Liver (tissue), 9 donors: Measurements from ENCODE around the gene WBP2. TPM values are rescaled to one million over a fixed set of nuclear protein-coding genes. Genes with fewer than 3 reads are reported as not detected.

Experiments used
- DNase-seq: peaks from one replicate; pipeline ENCODE4 v3.0.0-alpha.2; 2017; ENCODE audit warnings: low spot score
- H3K27ac ChIP-seq, 2 donors: one replicate each; pipeline ENCODE4 v1.7.0; 2013; ENCODE audit warnings: inconsistent platforms in 2 of 2, low read length in 2 of 2, control low read depth in 1 of 2, low read depth in 1 of 2, mild to moderate bottlenecking in 1 of 2
- H3K27me3 ChIP-seq, 4 donors: one replicate each; pipeline versions ENCODE4 v1.6.1 to v1.7.0; 2013; ENCODE audit warnings: low read length in 3 of 4, inconsistent platforms in 1 of 4, mild to moderate bottlenecking in 1 of 4, moderate library complexity in 1 of 4; ENCODE audit not compliant: control insufficient read depth in 4 of 4, insufficient read depth in 4 of 4
- H3K36me3 ChIP-seq, 4 donors: one replicate each; pipeline versions ENCODE4 v1.6.1 to v1.7.0; 2013; ENCODE audit warnings: low read length in 3 of 4, mild to moderate bottlenecking in 3 of 4, low read depth in 1 of 4, moderate library complexity in 1 of 4; ENCODE audit not compliant: control insufficient read depth in 4 of 4, insufficient read depth in 3 of 4
- H3K4me1 ChIP-seq, 4 donors: one replicate each; pipeline versions ENCODE4 v1.6.1 to v1.7.0; 2013; ENCODE audit warnings: low read length in 3 of 4, mild to moderate bottlenecking in 3 of 4, moderate library complexity in 1 of 4; ENCODE audit not compliant: control insufficient read depth in 4 of 4, insufficient read depth in 4 of 4
- H3K4me3 ChIP-seq, 3 donors: one replicate each; pipeline versions ENCODE4 v1.6.1 to v1.7.0; 2013; ENCODE audit warnings: low read length in 3 of 3, control low read depth in 1 of 3, low read depth in 1 of 3, mild to moderate bottlenecking in 1 of 3
- H3K9ac ChIP-seq, 2 donors: one replicate each; pipeline ENCODE4 v1.7.0; 2013; ENCODE audit warnings: low read length in 2 of 2, mild to moderate bottlenecking in 2 of 2, moderate library complexity in 2 of 2, control low read depth in 1 of 2, low read depth in 1 of 2
- H3K9me3 ChIP-seq, 4 donors: one replicate each; pipeline versions ENCODE4 v1.6.1 to v1.7.0; 2013; ENCODE audit warnings: low read length in 3 of 4; ENCODE audit not compliant: control insufficient read depth in 4 of 4
- EGR1 ChIP-seq, 2 donors: IDR thresholded peaks; 2 replicates each; pipeline ENCODE4 v1.6.1; 2016 to 2018; ENCODE audit warnings: antibody characterized with exemption in 2 of 2, low read depth in 2 of 2
- FOXA1 ChIP-seq: IDR thresholded peaks from 2 replicates; pipeline ENCODE4 v1.6.1; 2016; ENCODE audit warnings: antibody characterized with exemption
- FOXA2 ChIP-seq: IDR thresholded peaks from 2 replicates; pipeline ENCODE4 v1.6.1; 2016; ENCODE audit warnings: antibody characterized with exemption
- HNF4A ChIP-seq, 2 donors: conservative IDR thresholded peaks; 2 replicates each; pipeline ENCODE4 v1.6.1; 2016; ENCODE audit warnings: antibody characterized with exemption in 2 of 2, mild to moderate bottlenecking in 2 of 2
- JUND ChIP-seq, 2 donors: IDR thresholded peaks; 2 replicates each; pipeline ENCODE4 v1.6.1; 2016; ENCODE audit warnings: antibody characterized with exemption in 2 of 2
- NR2F2 ChIP-seq: IDR thresholded peaks from 2 replicates; pipeline ENCODE4 v1.6.1; 2016; ENCODE audit warnings: antibody characterized with exemption
- RXRA ChIP-seq, 2 donors: IDR thresholded peaks; 2 replicates each; pipeline ENCODE4 v1.6.1; 2017 to 2018; ENCODE audit warnings: antibody characterized with exemption in 2 of 2, mild to moderate bottlenecking in 1 of 2
- SP1 ChIP-seq: IDR thresholded peaks from 2 replicates; pipeline ENCODE4 v1.6.1; 2018; ENCODE audit warnings: antibody characterized with exemption, mild to moderate bottlenecking
- TAF1 ChIP-seq: conservative IDR thresholded peaks from 2 replicates; pipeline ENCODE4 v1.6.1; 2016; ENCODE audit warnings: antibody characterized with exemption, mild to moderate bottlenecking
- YY1 ChIP-seq: IDR thresholded peaks from 2 replicates; pipeline ENCODE4 v1.6.1; 2016; ENCODE audit warnings: antibody characterized with exemption, mild to moderate bottlenecking
- WGBS: extraction: QIAGEN DNeasy Blood & Tissue Kit; methylation state at CpG from one replicate; pipeline ENCODE4 v1.1.7; 2013; 5-methylcytosine and 5-hydroxymethylcytosine counted together
- polyA plus RNA-seq, 2 donors: library from polyadenylated mRNA; stranded (reverse) in 1 of 2; unstranded in 1 of 2; fragments of 200-250 nt in 1 of 2; fragments of >200 nt in 1 of 2; fragmentation: Nextera tagmentation in 1 of 2; extraction: Ambion mirVana in 1 of 2; gene quantifications; one replicate each; pipeline versions ENCODE4 v1.2.1 to v1.2.3, GENCODE V29; 2013 to 2015
- total RNA-seq, 2 donors: library from RNA; depleted of rRNA; stranded (reverse); fragments of >200 nt; gene quantifications; one replicate each; pipeline ENCODE4 v1.2.3, GENCODE V29; 2014
- TF ChIP-seq, protein P1 (sequence below): IDR thresholded peaks from 2 replicates; pipeline ENCODE4 v1.6.1; 2016; ENCODE audit warnings: antibody characterized with exemption, mild to moderate bottlenecking
- TF ChIP-seq, protein P2 (sequence below): IDR thresholded peaks from 2 replicates; pipeline ENCODE4 v1.6.1; 2016; ENCODE audit warnings: antibody characterized with exemption
- donor health status: healthy.
- donor health status: healthy.
- donor health status: healthy.
- donor health status: healthy.
- donor health status: healthy.

WBP2 gene
- total and polyA plus RNA-seq, 4 donors: 29.0 to 99.4 (median 51.6) TPM

DNA sequence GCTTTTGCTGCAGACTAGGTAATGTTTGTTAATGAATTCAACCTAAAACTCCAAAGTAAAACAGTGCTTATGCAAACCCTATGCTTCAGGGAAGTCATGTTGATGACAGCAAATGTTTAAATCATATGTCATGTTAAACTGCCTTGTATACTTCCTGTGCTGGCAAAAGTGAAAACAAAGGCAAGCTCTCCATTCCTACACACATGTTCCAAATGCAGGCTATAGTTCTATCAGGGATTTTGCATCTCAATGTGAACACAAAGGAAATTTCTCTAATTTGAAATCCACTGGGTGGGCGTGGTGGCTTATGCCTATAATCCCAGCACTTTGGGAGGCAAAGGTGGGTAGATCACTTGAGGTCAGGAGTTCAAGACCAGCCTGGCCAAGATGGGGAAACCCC lies 51.3 kb downstream of the WBP2 start:
- Histone ChIP-seq H3K27me3 (no peaks in the 10 kb centered on the region), H3K27ac (no peak overlapping the region), H3K36me3 (peaks cover 4 to 11% (median 7%) of the 10 kb centered on the region in 4 donors), H3K9ac (no peak overlapping the region), H3K9me3 (no peaks in the 10 kb centered on the region), H3K4me3 (no peak overlapping the region), H3K4me1 (peaks cover 0 to 16% (median 7%) of the 10 kb centered on the region in 4 donors)
- DNase-seq: no peak
- 99% methylated on average over 1 of the region's 1 CpG for WGBS
- TF ChIP-seq HNF4A (conservative IDR thresholded peaks at IDR 0.05) (no peak), SP1 (no peak), FOXA2 (no peak), FOXA1 (no peak), NR2F2 (no peak)
- TF ChIP-seq, protein P1, sequence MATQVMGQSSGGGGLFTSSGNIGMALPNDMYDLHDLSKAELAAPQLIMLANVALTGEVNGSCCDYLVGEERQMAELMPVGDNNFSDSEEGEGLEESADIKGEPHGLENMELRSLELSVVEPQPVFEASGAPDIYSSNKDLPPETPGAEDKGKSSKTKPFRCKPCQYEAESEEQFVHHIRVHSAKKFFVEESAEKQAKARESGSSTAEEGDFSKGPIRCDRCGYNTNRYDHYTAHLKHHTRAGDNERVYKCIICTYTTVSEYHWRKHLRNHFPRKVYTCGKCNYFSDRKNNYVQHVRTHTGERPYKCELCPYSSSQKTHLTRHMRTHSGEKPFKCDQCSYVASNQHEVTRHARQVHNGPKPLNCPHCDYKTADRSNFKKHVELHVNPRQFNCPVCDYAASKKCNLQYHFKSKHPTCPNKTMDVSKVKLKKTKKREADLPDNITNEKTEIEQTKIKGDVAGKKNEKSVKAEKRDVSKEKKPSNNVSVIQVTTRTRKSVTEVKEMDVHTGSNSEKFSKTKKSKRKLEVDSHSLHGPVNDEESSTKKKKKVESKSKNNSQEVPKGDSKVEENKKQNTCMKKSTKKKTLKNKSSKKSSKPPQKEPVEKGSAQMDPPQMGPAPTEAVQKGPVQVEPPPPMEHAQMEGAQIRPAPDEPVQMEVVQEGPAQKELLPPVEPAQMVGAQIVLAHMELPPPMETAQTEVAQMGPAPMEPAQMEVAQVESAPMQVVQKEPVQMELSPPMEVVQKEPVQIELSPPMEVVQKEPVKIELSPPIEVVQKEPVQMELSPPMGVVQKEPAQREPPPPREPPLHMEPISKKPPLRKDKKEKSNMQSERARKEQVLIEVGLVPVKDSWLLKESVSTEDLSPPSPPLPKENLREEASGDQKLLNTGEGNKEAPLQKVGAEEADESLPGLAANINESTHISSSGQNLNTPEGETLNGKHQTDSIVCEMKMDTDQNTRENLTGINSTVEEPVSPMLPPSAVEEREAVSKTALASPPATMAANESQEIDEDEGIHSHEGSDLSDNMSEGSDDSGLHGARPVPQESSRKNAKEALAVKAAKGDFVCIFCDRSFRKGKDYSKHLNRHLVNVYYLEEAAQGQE: no peak

DNA sequence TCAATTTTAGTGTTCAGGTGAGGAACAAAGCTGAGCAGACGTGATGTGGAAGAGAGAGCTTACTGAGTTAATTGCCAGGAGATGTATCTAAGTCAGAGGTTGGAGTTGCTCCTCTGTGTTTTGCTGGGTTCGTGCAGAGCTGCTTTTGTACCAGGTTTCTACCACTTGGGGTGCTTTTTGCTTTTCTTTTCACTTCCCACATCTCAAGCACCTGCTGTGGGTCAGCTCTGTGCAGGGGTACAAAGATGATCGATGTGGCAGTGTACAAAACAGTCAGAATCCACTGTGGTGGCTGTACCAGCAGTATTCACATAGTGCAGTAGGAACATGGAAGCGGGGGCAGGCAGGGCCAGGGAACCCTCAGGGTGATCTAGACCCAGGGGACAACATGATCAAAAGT lies 55.7 kb downstream of the WBP2 start:
- H3K9ac ChIP-seq: no peak overlapping the region
- no peak for DNase-seq
- peaks cover 4 to 17% (median 12%) of the 10 kb centered on the region in 4 donors for H3K36me3 ChIP-seq
- no peaks in the 10 kb centered on the region for H3K4me1 ChIP-seq
- TF ChIP-seq, protein P1: no peak
- no peak for TF ChIP-seq YY1
- no peak for TF ChIP-seq HNF4A (conservative IDR thresholded peaks at IDR 0.05)
- no peak for TF ChIP-seq EGR1 (IDR thresholded peaks at IDR 0.05; ENCODE audit: low read depth in 2 of 2)
- TF ChIP-seq JUND (IDR thresholded peaks at IDR 0.05): no peak
- TF ChIP-seq FOXA1: no peak
- no peak for TF ChIP-seq TAF1
- 96% methylated on average over 4 of the region's 4 CpGs for WGBS
- no peaks in the 10 kb centered on the region for H3K27me3 ChIP-seq
- no peaks in the 10 kb centered on the region for H3K9me3 ChIP-seq
- no peak overlapping the region for H3K4me3 ChIP-seq
- no peak overlapping the region for H3K27ac ChIP-seq

DNA sequence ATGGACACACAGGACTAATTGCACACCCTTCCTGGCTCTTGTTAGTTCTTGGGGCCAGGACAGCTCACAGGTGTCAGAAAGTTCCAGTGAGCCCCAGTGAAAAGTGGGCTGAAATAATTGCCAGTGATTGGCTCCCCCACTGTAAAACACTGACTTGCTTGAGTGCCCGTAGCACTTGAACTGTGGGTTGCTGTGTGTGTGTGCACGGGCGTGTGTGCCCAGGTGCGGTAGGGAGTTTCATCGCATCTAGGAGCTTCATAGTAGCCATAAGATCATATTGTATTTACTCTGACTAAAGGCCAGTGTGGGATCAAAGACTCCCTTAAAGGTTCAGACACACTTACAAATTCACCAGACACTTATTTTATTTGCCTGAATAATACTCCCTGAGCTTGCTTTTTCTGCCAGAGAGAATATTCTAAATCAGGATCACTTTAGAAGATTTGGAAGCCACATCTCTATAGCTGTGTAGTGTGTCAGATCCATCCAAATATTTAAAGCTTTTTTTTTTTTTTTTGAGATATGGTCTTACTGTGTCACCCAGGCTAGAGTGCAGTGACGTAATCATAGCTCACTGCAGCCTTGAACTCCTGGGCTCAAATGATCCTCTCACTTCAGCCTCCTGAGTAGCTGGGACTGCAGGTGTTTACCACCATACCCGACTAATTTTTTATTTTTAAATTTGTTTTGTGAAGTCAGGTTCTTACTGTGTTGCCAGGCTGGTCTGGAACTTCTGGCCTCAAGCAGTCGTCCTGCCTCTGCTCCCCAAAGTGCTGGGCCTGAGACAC lies 59.1 kb downstream of the WBP2 start:
- Histone ChIP-seq H3K36me3 (peaks cover 2 to 23% (median 19%) of the 10 kb centered on the region in 4 donors), H3K4me1 (no peaks in the 10 kb centered on the region), H3K4me3 (no peak overlapping the region), H3K27ac (no peak overlapping the region), H3K9me3 (no peaks in the 10 kb centered on the region), H3K27me3 (no peaks in the 10 kb centered on the region), H3K9ac (no peak overlapping the region)
- WGBS: 91% methylated on average over 8 of the region's 8 CpGs
- TF ChIP-seq, protein P2, sequence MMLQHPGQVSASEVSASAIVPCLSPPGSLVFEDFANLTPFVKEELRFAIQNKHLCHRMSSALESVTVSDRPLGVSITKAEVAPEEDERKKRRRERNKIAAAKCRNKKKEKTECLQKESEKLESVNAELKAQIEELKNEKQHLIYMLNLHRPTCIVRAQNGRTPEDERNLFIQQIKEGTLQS: no peak
- TF ChIP-seq FOXA2 (no peak), JUND (IDR thresholded peaks at IDR 0.05) (no peak), HNF4A (conservative IDR thresholded peaks at IDR 0.05) (no peak), YY1 (no peak), NR2F2 (no peak), FOXA1 (no peak), EGR1 (IDR thresholded peaks at IDR 0.05; ENCODE audit: low read depth in 2 of 2) (no peak), RXRA (IDR thresholded peaks at IDR 0.05) (no peak)
- TF ChIP-seq, protein P1: no peak
- no peak for DNase-seq
